HG03025 (cell line): ENCODE results near the gene BAZ1A.

ENCODE experiments used
- ATAC-seq: cut with Tn5 transposase; IDR thresholded peaks from one replicate; pipeline ENCODE4 v1.9.1; 2021; ENCODE audit warnings: mild to moderate bottlenecking, moderate library complexity; ENCODE audit not compliant: unreplicated experiment, low FRiP score

Gene BAZ1A

GRCh38 chr14:34875031-34875922, at the start of gene BAZ1A:
BAZ1A (minus strand) TSS chr14:34875360; CDS start chr14:34874604, 756 bp downstream.
- peak; percentile 33 for ATAC-seq

GRCh38 chr14:34920339-34920738, 45.2 kb upstream of the BAZ1A start:
- ATAC-seq: no peak

- ATAC-seq: no peak
Measured at GRCh38 chr14:34913619-34914018, 38.5 kb upstream of the BAZ1A start.

GRCh38 chr14:34912966-34913365, 37.8 kb upstream of the BAZ1A start:
- ATAC-seq: no peak

- no peak for ATAC-seq
Measured at GRCh38 chr14:34912182-34912581, 37.0 kb upstream of the BAZ1A start.

GRCh38 chr14:34911209-34912150, 36.3 kb upstream of the BAZ1A start:
- no peak for ATAC-seq

GRCh38 chr14:34906287-34906686, 31.1 kb upstream of the BAZ1A start:
- no peak for ATAC-seq

GRCh38 chr14:34895277-34895676, 20.1 kb upstream of the BAZ1A start:
- ATAC-seq: no peak

GRCh38 chr14:34890937-34891336, 15.8 kb upstream of the BAZ1A start:
- ATAC-seq: no peak

- no peak for ATAC-seq
Measured at GRCh38 chr14:34888186-34888585, 13.0 kb upstream of the BAZ1A start.

- no peak for ATAC-seq
Measured at GRCh38 chr14:34883954-34884353, 8.8 kb upstream of the BAZ1A start.

- peak; percentile 32 for ATAC-seq
Measured at GRCh38 chr14:34874386-34875030, 652 bp downstream of the BAZ1A start.

GRCh38 chr14:34873589-34874385, 1.4 kb downstream of the BAZ1A start:
- peak; percentile 59 for ATAC-seq

- peak; percentile 3 for ATAC-seq
Measured at GRCh38 chr14:34872822-34873588, 2.2 kb downstream of the BAZ1A start.

- no peak for ATAC-seq
Measured at GRCh38 chr14:34867199-34867598, 8.0 kb downstream of the BAZ1A start.

- ATAC-seq: no peak
Measured at GRCh38 chr14:34865889-34866574, 9.1 kb downstream of the BAZ1A start.

GRCh38 chr14:34863844-34864243, 11.3 kb downstream of the BAZ1A start:
- no peak for ATAC-seq

- no peak for ATAC-seq
Measured at GRCh38 chr14:34858765-34859164, 16.4 kb downstream of the BAZ1A start.
